ENCODE data around the gene COL20A1. TPM values are rescaled to one million over a fixed set of nuclear protein-coding genes. Genes with fewer than 3 reads are reported as not detected.
A peak's percentile ranks its signal among the peaks of the same experiment; 100 is the strongest.

The COL20A1 gene
- total and polyA plus RNA-seq, 2 of the 13 experiments (the other 11 are each of a cell fraction or from before 2014, with no cell fraction given): not detected

DNA sequence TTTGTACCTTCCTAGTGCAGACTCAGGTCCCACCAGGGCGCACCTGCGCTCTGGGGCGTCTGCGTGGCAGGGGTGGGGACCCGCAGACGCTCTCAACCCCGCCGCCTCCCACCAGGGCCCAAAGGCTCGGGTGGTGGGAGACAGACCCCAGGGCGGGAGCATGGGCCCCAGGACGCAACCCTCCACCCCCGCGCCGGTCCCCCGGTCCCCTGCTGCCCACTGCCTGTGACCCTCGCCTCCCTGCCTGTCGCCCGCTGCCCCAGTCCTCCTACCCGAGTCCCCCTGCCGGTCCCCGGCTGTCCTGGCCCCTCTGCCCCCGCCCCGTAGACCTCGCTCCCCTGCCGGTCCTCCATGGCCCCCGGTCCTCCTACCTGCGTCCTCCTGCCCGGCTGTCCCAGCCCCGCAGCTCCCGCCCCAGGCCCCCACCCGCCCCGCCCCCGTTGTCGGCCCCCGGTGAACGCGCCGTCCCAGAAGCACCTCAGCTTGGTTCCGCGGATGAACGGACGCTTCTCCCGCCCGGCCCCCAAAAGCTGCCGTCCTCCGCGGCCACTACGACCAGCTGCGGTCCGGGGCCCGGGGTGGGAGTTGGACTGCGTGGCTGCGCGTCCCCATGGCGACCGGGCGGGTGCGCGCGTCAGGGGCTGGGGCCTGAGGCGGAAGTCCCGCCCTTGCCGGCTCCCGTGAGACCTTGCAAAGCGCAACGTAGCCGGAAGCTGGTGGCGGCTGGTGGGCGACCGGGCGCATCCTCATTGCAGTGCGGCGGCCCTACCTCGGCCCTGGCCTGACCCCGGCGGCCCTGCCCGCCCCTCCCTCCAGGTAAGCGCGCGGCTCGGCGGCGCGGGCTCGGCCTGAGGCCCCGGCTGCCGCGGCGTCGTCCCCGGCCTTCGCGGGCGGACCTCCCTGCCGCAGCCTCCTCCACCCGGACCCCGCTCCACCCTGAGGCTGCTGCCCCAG is 20.6 kb upstream of the COL20A1 start, which contains the start of gene ARFGAP1 (continued):
- TF ChIP-seq HOXA3 (CRISPR knock-in tag; IDR thresholded peaks at IDR 0.05) (peak; percentile 95), ELF4 (CRISPR knock-in tag; IDR thresholded peaks at IDR 0.05; ENCODE audit: borderline replicate concordance) (no peak), SRSF9 (IDR thresholded peaks at IDR 0.05; ENCODE audit: borderline replicate concordance, insufficient read depth, low read depth, low read length, poor library complexity, severe bottlenecking) (no peak), SNRNP70 (IDR thresholded peaks at IDR 0.05; ENCODE audit: low read depth, low read length) (no peak), ZNF121 (CRISPR knock-in tag; IDR thresholded peaks at IDR 0.05) (no peak), ATF1 (CRISPR knock-in tag; IDR thresholded peaks at IDR 0.05) (no peak), CEBPG (CRISPR knock-in tag; IDR thresholded peaks at IDR 0.05) (peak; percentile 46; the same call in 1 of the 2 replicates), ZNF432 (CRISPR knock-in tag; IDR thresholded peaks at IDR 0.05; ENCODE audit: borderline replicate concordance) (no peak), ZNF329 (CRISPR knock-in tag; IDR thresholded peaks at IDR 0.05; ENCODE audit: low read depth) (peak; percentile 33; the same call in 1 of the 2 replicates), MYNN (CRISPR knock-in tag; IDR thresholded peaks at IDR 0.05; ENCODE audit: low read depth) (0 out of 2 replicates have a peak, but pooled peaks have one; percentile 72), ZNF3 (CRISPR knock-in tag; IDR thresholded peaks at IDR 0.05) (no peak), SOX6 (IDR thresholded peaks at IDR 0.05) (no peak), SOX6 (CRISPR knock-in tag; IDR thresholded peaks at IDR 0.05) (no peak), ELF3 (CRISPR knock-in tag; IDR thresholded peaks at IDR 0.05) (peak; percentile 91), GZF1 (CRISPR knock-in tag; IDR thresholded peaks at IDR 0.05) (no peak), NPAS2 (CRISPR knock-in tag; IDR thresholded peaks at IDR 0.05; ENCODE audit: borderline replicate concordance) (no peak), NCOA2 (CRISPR knock-in tag; IDR thresholded peaks at IDR 0.05) (peak; percentile 43; the same call in 1 of the 2 replicates), ZIK1 (CRISPR knock-in tag; IDR thresholded peaks at IDR 0.05; ENCODE audit: borderline replicate concordance, low read depth) (no peak), DRAP1 (CRISPR knock-in tag; IDR thresholded peaks at IDR 0.05) (peak; percentile 74), ZNF235 (CRISPR knock-in tag; IDR thresholded peaks at IDR 0.05; ENCODE audit: borderline replicate concordance) (0 out of 2 replicates have a peak, but pooled peaks have one; percentile 49), BATF2 (CRISPR knock-in tag; IDR thresholded peaks at IDR 0.05) (no peak), PLRG1 (conservative IDR thresholded peaks at IDR 0.05) (no peak)
- TF ChIP-seq, protein P1, sequence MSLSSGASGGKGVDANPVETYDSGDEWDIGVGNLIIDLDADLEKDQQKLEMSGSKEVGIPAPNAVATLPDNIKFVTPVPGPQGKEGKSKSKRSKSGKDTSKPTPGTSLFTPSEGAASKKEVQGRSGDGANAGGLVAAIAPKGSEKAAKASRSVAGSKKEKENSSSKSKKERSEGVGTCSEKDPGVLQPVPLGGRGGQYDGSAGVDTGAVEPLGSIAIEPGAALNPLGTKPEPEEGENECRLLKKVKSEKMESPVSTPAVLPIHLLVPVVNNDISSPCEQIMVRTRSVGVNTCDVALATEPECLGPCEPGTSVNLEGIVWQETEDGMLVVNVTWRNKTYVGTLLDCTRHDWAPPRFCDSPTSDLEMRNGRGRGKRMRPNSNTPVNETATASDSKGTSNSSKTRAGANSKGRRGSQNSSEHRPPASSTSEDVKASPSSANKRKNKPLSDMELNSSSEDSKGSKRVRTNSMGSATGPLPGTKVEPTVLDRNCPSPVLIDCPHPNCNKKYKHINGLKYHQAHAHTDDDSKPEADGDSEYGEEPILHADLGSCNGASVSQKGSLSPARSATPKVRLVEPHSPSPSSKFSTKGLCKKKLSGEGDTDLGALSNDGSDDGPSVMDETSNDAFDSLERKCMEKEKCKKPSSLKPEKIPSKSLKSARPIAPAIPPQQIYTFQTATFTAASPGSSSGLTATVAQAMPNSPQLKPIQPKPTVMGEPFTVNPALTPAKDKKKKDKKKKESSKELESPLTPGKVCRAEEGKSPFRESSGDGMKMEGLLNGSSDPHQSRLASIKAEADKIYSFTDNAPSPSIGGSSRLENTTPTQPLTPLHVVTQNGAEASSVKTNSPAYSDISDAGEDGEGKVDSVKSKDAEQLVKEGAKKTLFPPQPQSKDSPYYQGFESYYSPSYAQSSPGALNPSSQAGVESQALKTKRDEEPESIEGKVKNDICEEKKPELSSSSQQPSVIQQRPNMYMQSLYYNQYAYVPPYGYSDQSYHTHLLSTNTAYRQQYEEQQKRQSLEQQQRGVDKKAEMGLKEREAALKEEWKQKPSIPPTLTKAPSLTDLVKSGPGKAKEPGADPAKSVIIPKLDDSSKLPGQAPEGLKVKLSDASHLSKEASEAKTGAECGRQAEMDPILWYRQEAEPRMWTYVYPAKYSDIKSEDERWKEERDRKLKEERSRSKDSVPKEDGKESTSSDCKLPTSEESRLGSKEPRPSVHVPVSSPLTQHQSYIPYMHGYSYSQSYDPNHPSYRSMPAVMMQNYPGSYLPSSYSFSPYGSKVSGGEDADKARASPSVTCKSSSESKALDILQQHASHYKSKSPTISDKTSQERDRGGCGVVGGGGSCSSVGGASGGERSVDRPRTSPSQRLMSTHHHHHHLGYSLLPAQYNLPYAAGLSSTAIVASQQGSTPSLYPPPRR (CRISPR knock-in tag; IDR thresholded peaks at IDR 0.05; ENCODE audit: borderline replicate concordance): no peak
- TF ChIP-seq, protein P2, sequence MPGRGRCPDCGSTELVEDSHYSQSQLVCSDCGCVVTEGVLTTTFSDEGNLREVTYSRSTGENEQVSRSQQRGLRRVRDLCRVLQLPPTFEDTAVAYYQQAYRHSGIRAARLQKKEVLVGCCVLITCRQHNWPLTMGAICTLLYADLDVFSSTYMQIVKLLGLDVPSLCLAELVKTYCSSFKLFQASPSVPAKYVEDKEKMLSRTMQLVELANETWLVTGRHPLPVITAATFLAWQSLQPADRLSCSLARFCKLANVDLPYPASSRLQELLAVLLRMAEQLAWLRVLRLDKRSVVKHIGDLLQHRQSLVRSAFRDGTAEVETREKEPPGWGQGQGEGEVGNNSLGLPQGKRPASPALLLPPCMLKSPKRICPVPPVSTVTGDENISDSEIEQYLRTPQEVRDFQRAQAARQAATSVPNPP (CRISPR knock-in tag; IDR thresholded peaks at IDR 0.05): no peak
